Activated naive CD8-positive, alpha-beta T cell treated with anti-CD3 and anti-CD28 coated beads for 36 hours (primary cell): ENCODE data around the gene RPSA. TPM values are rescaled to one million over a fixed set of nuclear protein-coding genes. Genes with fewer than 3 reads are reported as not detected.

Experiments
- DNase-seq: peaks from one replicate; pipeline ENCODE4 v3.0.0; 2021
- H3K27ac Mint-ChIP-seq: one replicate; pipeline ENCODE4 v1.8.0; 2022; ENCODE audit warnings: mild to moderate bottlenecking, moderate library complexity, mixed read lengths
- H3K27me3 Mint-ChIP-seq: one replicate; pipeline ENCODE4 v1.8.0; 2022; ENCODE audit warnings: mild to moderate bottlenecking, mixed read lengths
- H3K36me3 Mint-ChIP-seq: one replicate; pipeline ENCODE4 v1.8.0; 2021; ENCODE audit warnings: mild to moderate bottlenecking, mixed read lengths
- H3K4me1 Mint-ChIP-seq: one replicate; pipeline ENCODE4 v1.8.0; 2021; ENCODE audit warnings: mixed read lengths
- H3K4me3 Mint-ChIP-seq: one replicate; pipeline ENCODE4 v1.8.0; 2022; ENCODE audit warnings: mild to moderate bottlenecking, moderate library complexity, mixed read lengths
- H3K9me3 Mint-ChIP-seq: one replicate; pipeline ENCODE4 v1.8.0; 2022; ENCODE audit warnings: mixed read lengths
- total RNA-seq, 2 experiments: library from RNA; stranded (reverse); gene quantifications; one replicate each; pipeline ENCODE4 v1.2.3, GENCODE V29; 2021

Gene RPSA
- total RNA-seq, 2 experiments from 2014 or later = 2,531 to 2,622 TPM

DNA sequence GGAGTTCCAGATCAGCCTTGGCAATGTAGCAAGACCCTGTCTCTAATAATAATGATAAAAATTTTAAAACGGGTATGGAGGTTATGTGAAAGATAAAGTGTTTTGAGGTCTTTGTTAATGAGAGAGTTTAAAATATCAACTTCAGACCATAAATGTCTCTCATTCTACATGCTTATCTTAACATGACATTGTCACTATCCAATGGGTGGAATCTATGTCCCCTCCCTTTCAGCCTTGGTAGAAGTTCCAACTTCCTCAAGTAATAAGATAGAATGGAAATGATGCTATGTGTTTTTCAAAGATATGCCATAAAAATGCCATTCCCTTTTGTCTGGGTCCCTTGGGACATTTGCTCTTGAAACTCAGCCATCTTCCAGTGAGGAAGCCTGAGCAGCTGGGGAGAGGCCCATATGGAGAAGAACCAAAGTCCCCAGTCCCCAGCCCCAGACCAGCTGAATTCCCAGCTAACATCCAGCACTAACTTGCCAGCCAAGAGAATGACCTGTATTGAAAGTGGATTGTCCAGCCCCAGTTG is 17.0 kb downstream of the RPSA start:
- no peak for DNase-seq
- Mint-ChIP-seq H3K27ac (no peak overlapping the region), H3K9me3 (no peaks in the 10 kb centered on the region), H3K27me3 (no peaks in the 10 kb centered on the region), H3K36me3 (peaks cover 7% of the 10 kb centered on the region), H3K4me3 (no peak overlapping the region), H3K4me1 (no peaks in the 10 kb centered on the region)

DNA sequence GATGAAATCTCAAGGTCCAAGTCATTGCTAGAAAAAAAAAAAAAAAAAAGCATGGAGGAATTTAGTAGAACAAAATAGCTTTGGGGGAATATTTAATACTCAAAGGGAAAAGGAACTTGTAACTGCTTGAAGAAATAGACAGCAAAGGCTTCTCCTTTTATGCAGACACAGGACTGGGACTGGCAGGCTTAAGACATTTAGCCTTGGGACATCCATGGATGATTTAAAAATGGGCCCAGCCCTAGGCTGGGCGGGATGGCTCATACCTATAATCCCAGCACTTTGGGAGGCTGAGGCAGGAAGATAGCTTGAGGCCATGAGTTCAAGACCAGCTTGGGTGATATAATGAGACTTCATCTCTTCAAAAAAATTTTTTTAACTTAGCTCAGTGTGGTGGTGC is 19.8 kb downstream of the RPSA start:
- no peak for DNase-seq
- H3K27me3 Mint-ChIP-seq = no peaks in the 10 kb centered on the region
- peaks cover 3% of the 10 kb centered on the region for H3K36me3 Mint-ChIP-seq
- no peaks in the 10 kb centered on the region for H3K4me1 Mint-ChIP-seq
- H3K9me3 Mint-ChIP-seq = no peaks in the 10 kb centered on the region
- H3K27ac Mint-ChIP-seq = no peak overlapping the region
- no peak overlapping the region for H3K4me3 Mint-ChIP-seq

DNA sequence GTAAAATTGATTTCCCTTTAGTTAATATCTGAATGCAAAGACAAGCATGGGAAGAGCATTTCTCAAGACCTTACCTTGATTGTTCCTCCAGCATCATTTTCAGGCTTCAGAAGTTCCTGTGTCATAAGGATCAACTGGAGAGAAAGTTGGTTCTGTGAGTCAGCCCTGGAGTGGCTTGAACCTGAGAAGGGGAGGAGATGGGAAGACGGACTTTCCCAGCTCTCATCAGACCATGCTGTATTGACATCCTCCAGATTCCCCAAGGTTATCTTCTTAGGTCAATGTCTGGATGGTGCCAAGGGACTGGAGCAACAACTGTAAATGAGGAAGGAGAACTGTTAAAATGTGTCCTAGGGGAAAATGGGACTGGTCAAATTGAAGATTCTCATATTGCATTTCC is 21.0 kb downstream of the RPSA start:
- Mint-ChIP-seq H3K4me3 (no peak overlapping the region), H3K27ac (no peak overlapping the region), H3K4me1 (no peaks in the 10 kb centered on the region), H3K27me3 (peaks cover 3% of the 10 kb centered on the region), H3K9me3 (no peaks in the 10 kb centered on the region), H3K36me3 (no peaks in the 10 kb centered on the region)
- DNase-seq = no peak

DNA sequence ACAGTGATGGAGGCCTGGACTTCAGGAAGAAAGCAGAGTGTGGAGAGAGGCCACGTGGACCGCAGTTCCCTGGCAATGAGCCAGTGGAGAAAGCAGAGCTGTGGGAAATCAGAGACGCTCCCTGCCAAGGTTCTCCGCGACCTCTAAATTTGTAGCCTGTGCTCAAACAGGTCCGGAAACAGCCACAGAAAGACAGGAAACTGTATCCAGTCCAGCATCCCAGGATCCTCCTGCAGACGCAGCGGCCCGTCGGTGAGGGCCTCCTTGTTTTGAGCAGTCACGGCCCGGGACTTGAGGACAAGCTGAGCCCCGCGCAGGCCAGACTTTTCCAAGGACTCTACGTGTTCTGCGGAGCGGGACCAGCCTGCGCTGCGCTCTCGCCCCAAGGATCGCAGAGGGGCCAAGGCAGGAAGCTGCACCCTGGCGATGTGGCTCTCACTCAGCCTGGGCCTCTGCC is 22.3 kb downstream of the RPSA start:
- Mint-ChIP-seq H3K9me3 (no peaks in the 10 kb centered on the region), H3K27ac (no peak overlapping the region), H3K27me3 (peaks cover 3% of the 10 kb centered on the region), H3K36me3 (no peaks in the 10 kb centered on the region), H3K4me1 (no peaks in the 10 kb centered on the region), H3K4me3 (no peak overlapping the region)
- DNase-seq = no peak

DNA sequence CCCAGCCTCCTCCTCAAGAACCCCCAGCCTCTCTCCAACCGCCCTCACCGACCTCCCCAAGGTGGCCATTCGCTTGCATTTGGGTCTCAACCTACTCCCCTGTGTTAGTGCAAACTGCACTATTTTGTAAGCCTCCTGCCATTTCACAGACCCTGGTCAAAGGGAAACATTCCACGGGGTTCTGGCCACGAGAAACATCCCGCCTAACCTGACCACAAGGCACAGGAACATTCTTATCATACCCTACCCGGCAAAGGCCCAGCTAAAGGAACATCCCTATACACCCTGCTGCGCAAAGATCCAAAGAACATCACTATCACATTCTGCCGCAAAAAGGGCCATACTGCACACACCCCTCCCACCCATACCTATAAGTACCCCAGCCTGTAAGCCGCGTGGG is 22.9 kb downstream of the RPSA start:
- Mint-ChIP-seq H3K9me3 (no peaks in the 10 kb centered on the region), H3K27ac (no peak overlapping the region), H3K4me1 (no peaks in the 10 kb centered on the region), H3K4me3 (no peak overlapping the region), H3K27me3 (peaks cover 3% of the 10 kb centered on the region), H3K36me3 (no peaks in the 10 kb centered on the region)
- no peak for DNase-seq

DNA sequence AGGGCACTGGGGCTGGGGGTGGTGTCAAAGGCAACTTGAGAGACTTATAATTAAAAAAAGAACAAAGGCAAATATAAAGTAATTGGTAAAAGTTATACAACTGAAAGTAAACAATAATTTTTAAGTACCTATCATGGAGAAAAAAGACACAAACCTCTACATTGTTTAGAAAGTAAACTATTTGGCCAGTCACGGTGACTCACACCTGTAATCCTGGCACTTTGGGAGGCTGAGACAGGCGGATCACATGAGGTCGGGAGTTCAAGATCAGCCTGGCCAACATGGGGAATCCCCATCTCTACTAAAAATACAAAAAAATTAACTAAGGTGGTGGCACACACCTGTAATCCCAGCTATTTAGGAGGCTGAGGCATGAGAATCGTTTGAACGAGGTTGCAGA is 25.8 kb downstream of the RPSA start:
- H3K36me3 Mint-ChIP-seq = no peaks in the 10 kb centered on the region
- peaks cover 3% of the 10 kb centered on the region for H3K27me3 Mint-ChIP-seq
- no peak overlapping the region for H3K27ac Mint-ChIP-seq
- no peaks in the 10 kb centered on the region for H3K9me3 Mint-ChIP-seq
- no peak for DNase-seq
- H3K4me1 Mint-ChIP-seq = peaks cover 2% of the 10 kb centered on the region
- no peak overlapping the region for H3K4me3 Mint-ChIP-seq

DNA sequence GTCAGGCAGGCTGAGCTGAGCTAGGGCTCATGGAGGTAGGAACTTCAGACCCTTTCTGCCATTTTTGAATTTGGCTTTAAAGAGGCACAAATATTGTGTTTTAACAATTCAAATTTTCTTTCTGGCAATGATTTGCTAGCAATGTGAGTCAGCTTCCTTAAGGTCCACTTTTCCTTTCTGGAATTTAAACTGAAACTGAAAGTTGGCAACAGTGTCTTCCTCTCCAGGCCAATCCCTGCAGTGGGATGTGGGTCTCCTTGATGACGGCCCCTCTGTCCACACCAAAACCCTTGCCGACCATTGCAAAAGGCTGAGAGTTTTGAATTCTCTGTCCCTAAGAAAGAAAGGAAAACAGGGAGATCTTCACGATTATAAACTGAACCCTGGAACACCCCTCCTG is 27.1 kb downstream of the RPSA start:
- Mint-ChIP-seq H3K4me1 (peaks cover 2% of the 10 kb centered on the region), H3K9me3 (no peaks in the 10 kb centered on the region)

DNA sequence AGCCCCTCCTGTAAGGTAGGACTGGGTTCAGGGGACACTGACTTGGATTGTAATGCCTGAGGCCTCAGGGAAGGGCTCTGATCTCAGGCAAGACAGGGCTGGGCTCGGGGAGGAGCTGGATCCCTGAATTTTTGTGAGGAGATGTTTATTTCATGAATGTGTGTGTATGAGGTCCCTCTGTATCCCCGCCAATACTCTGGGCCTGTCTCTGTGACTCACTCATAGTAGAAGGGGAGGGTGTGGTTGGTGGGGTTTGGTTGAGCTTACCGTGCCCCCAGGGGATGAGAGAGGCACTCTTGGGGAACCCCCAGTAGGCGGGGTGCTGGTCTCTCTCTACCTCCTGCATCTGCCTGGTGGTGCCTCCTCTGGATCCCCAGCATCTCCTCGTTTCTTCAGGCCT is 28.1 kb downstream of the RPSA start:
- H3K36me3 Mint-ChIP-seq = no peaks in the 10 kb centered on the region
- H3K9me3 Mint-ChIP-seq = no peaks in the 10 kb centered on the region
- no peak overlapping the region for H3K4me3 Mint-ChIP-seq
- no peak overlapping the region for H3K27ac Mint-ChIP-seq
- peaks cover 3% of the 10 kb centered on the region for H3K27me3 Mint-ChIP-seq
- H3K4me1 Mint-ChIP-seq = peaks cover 2% of the 10 kb centered on the region
- peak; percentile 22 for DNase-seq

More for the DNA sequence above, 27.1 kb downstream of the RPSA start:
- DNase-seq = no peak
- Mint-ChIP-seq H3K27me3 (peaks cover 3% of the 10 kb centered on the region), H3K27ac (no peak overlapping the region), H3K4me3 (no peak overlapping the region), H3K36me3 (no peaks in the 10 kb centered on the region)

DNA sequence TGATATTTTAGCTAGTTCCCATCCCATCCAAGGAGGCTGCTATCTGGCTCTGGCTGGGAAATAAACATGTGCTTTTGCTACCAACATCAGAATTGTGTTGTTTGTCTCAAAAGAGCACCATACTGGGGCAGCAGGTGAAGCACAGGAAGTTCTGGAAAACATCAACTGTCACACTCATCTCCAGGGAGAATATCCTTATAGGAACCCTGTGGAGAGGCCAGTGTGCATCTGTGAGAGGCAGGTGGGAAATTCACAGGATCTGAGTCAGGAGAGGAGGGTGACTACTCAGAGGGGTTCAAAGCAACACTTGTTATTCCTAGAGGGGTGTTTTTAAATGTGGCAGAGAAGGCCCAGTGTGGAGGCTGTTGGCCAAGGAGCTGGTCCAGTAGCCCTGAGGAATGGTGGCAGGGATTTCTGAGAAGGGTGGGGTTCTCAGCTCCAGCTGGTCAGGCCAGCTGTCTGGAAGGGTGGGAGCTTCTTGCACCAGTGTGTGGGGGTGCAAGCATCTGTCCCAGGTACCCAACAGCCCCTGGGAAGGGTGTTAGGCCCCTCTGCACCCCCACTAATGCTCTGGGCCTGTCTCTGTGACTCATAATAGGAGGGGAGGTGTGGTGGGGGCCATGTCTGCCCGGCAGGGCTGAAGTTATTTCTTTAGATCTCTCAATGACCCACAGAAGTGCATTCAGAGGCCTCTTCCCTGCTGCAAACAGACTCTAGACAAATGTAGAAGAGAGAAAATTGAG is 28.7 kb downstream of the RPSA start:
- no peaks in the 10 kb centered on the region for H3K36me3 Mint-ChIP-seq
- H3K4me3 Mint-ChIP-seq = no peak overlapping the region
- H3K9me3 Mint-ChIP-seq = no peaks in the 10 kb centered on the region
- DNase-seq = no peak
- no peak overlapping the region for H3K27ac Mint-ChIP-seq
- peaks cover 2% of the 10 kb centered on the region for H3K4me1 Mint-ChIP-seq
- H3K27me3 Mint-ChIP-seq = peaks cover 3% of the 10 kb centered on the region

DNA sequence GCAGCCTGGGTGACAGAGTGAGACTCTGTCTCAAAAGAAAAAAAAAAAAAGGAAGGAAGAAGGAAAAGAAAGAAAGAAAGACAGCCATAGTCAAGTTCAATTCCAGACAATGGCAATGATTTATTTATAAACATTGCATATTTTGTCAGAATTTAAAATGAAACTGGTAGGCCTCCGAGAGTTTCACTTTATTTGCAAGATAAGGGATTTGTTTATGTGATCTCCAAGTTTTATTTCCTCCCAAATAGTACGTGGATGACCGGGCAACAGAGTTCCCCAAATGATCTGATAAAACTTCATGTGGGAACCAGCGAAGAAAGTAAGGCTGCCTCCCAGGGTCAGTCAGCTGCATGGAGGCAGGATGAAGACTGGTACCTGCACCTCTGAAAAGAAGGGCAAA is 32.4 kb downstream of the RPSA start:
- Mint-ChIP-seq H3K9me3 (no peaks in the 10 kb centered on the region), H3K36me3 (no peaks in the 10 kb centered on the region), H3K4me1 (peaks cover 2% of the 10 kb centered on the region), H3K27me3 (no peaks in the 10 kb centered on the region), H3K4me3 (no peak overlapping the region), H3K27ac (no peak overlapping the region)
- DNase-seq = no peak

DNA sequence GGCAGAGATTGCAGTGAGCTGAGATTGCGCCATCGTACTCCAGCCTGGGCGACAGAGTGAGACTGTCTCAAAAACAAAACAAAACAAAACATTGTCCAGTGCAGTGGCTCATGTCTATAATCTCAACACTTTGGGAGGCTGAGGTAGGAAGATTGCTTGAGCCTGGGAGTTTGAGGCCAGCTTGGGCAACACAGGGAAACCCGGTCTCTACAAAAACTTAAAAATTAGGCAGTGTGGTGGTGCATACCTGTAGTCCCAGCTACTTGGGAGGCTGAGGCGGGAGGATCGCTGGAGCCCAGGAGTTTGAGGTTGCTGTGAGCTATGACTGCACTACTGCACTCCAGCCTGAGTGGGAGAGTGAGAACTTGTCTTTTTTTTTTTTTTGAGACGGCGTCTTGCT is 33.8 kb downstream of the RPSA start:
- H3K27ac Mint-ChIP-seq = no peak overlapping the region
- DNase-seq = no peak
- H3K9me3 Mint-ChIP-seq = no peaks in the 10 kb centered on the region
- no peak overlapping the region for H3K4me3 Mint-ChIP-seq
- no peaks in the 10 kb centered on the region for H3K4me1 Mint-ChIP-seq
- H3K36me3 Mint-ChIP-seq = no peaks in the 10 kb centered on the region
- H3K27me3 Mint-ChIP-seq = no peaks in the 10 kb centered on the region

DNA sequence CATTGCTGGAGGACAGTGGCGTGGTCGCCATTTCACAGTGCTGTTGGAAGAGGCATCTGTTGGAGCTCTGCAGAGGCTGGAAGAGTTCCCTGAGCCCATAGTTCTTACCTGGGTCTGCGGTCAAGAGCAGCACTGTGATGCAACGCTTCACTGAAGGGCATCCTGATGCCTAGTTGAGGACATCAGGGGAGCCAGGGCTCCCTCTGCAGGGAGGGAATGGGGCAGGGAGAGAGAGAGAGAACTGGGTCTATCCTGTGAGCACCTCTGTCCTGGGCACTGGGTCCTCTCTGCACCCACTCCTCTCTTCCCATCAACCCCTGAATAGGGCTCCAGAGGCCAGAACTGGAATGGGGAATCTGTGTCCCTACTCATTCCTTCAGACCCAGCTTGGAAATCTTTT is 37.0 kb downstream of the RPSA start:
- Mint-ChIP-seq H3K4me1 (peaks cover 4% of the 10 kb centered on the region), H3K9me3 (no peaks in the 10 kb centered on the region), H3K27ac (no peak overlapping the region), H3K36me3 (no peaks in the 10 kb centered on the region), H3K27me3 (peaks cover 7% of the 10 kb centered on the region), H3K4me3 (no peak overlapping the region)
- no peak for DNase-seq

DNA sequence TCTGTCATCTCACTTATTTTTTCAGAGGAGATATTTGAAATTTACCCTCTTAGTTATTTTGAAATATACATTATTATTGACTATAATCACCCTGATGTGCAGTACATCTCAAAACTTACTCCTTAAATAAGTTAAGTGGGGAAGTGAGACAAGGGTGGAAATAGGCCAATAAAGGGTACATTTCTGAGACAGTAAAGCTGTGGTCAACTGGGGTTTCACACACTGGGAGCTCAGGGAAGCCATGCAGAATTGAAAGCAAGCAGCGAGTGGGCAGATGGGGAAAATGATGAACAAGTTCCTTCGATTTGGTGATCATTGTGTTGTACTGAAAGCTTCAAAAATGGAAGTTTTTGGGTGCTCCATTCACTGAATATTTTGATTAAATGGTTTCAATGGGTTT is 39.4 kb downstream of the RPSA start:
- Mint-ChIP-seq H3K27ac (no peak overlapping the region), H3K9me3 (no peaks in the 10 kb centered on the region), H3K4me3 (no peak overlapping the region), H3K4me1 (peaks cover 4% of the 10 kb centered on the region), H3K36me3 (no peaks in the 10 kb centered on the region), H3K27me3 (peaks cover 7% of the 10 kb centered on the region)
- DNase-seq = no peak

DNA sequence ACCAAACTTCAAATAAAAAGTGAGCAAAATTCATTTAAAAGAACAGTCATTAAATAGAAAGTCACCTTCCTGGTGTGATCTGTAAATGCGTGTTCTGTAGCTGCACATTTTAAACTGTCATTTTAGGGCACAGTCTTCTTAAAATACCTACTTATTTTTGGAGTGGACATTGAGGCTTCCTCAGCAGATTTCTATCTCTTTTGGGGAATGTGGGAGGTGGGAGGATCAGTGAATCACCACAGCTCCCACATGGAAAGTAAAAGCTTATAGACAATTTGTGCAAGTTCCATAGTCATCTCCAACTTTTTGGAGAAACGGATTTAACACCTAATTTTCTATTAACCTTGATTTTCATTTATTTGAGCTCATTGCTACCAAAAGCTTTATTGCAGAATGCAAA is 39.9 kb downstream of the RPSA start:
- no peak overlapping the region for H3K4me3 Mint-ChIP-seq
- H3K9me3 Mint-ChIP-seq = no peaks in the 10 kb centered on the region
- DNase-seq = no peak
- peaks cover 7% of the 10 kb centered on the region for H3K27me3 Mint-ChIP-seq
- H3K27ac Mint-ChIP-seq = no peak overlapping the region
- peaks cover 4% of the 10 kb centered on the region for H3K4me1 Mint-ChIP-seq
- H3K36me3 Mint-ChIP-seq = no peaks in the 10 kb centered on the region

DNA sequence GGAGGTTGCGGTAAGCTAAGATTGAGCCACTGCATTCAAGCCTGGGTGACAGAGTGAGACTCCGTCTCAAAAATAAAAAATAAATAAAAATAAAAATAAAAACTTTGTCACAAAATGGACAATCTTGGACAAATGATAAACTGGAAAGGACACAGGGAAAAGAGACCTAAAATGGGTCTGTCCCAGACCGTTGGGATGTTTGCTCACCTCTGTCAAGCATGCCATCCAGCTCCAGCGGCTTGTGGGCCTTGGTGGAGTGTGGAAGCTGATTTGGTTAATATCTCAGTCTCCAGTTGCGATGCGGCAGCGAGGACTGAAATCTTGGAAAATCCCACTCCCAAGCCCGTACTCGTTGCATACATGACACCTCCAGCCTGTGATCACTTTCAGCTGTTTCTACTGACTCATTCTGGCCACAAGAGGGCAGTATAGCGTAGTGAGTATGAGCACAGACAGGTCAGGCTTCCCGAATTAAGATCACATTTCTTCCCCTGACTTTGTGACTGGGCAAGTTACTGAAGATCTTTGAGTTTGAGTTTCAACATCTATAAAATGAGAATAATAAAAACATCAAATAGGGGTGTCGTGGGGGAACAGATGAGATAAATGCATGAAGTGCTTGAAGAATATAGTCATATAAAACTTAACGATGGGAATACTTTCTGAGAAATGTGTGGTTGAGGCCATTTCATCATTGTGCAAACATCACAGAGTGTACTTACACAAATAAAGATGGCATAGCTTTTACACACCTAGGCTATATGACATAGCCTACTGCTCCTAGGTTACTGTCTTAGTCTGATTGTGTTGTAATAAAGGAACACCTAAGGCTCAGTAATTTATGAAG is 41.3 kb downstream of the RPSA start:
- peaks cover 7% of the 10 kb centered on the region for H3K27me3 Mint-ChIP-seq
- peak; percentile 39 for DNase-seq
- H3K27ac Mint-ChIP-seq = no peak overlapping the region
- H3K36me3 Mint-ChIP-seq = no peaks in the 10 kb centered on the region
- H3K4me3 Mint-ChIP-seq = no peak overlapping the region
- no peaks in the 10 kb centered on the region for H3K9me3 Mint-ChIP-seq
- peaks cover 4% of the 10 kb centered on the region for H3K4me1 Mint-ChIP-seq
